ENCODE results near the gene USP47. TPM values are rescaled to one million over a fixed set of nuclear protein-coding genes. Genes with fewer than 3 reads are reported as not detected.

The USP47 gene
- total RNA-seq, 1 donor from 2014 or later = 23.7 TPM

GRCh38 chr11:11978098-11978637, 136.4 kb downstream of the USP47 start:
- ATAC-seq = no peak
- DNase-seq (ENCODE audit: low spot score) = no peak

- DNase-seq (ENCODE audit: low spot score) (no peak), ATAC-seq (no peak)
Observed at GRCh38 chr11:11978792-11979487, 137.2 kb downstream of the USP47 start.

- DNase-seq (ENCODE audit: low spot score) (no peak), ATAC-seq (no peak)
Observed at GRCh38 chr11:11979488-11980117, 137.8 kb downstream of the USP47 start.

- ATAC-seq (no peak), DNase-seq (ENCODE audit: low spot score) (no peak)
Observed at GRCh38 chr11:11980200-11980599, 138.4 kb downstream of the USP47 start.

- DNase-seq (ENCODE audit: low spot score) (no peak), ATAC-seq (no peak)
Observed at GRCh38 chr11:11980841-11981308, 139.1 kb downstream of the USP47 start.

GRCh38 chr11:11981364-11981763, 139.6 kb downstream of the USP47 start:
- ATAC-seq = no peak
- DNase-seq (ENCODE audit: low spot score) = no peak

- DNase-seq (ENCODE audit: low spot score) = no peak
- no peak for ATAC-seq
Observed at GRCh38 chr11:11981840-11982239, 140.1 kb downstream of the USP47 start.

- ATAC-seq = no peak
- DNase-seq (ENCODE audit: low spot score) = no peak
Observed at GRCh38 chr11:11982461-11982860, 140.7 kb downstream of the USP47 start.

GRCh38 chr11:11982975-11983374, 141.2 kb downstream of the USP47 start:
- no peak for ATAC-seq
- DNase-seq (ENCODE audit: low spot score) = no peak

- DNase-seq (ENCODE audit: low spot score) = no peak
Observed at GRCh38 chr11:11983427-11983826, 141.7 kb downstream of the USP47 start.

GRCh38 chr11:11984563-11984962, 142.8 kb downstream of the USP47 start:
- DNase-seq (ENCODE audit: low spot score) (no peak), ATAC-seq (no peak)

More at GRCh38 chr11:11983427-11983826, 141.7 kb downstream of the USP47 start:
- no peak for ATAC-seq

GRCh38 chr11:11985016-11985715, 143.4 kb downstream of the USP47 start:
- no peak for DNase-seq (ENCODE audit: low spot score)
- ATAC-seq = no peak

GRCh38 chr11:11985954-11986949, 144.5 kb downstream of the USP47 start:
- DNase-seq (ENCODE audit: low spot score) = no peak

GRCh38 chr11:11987503-11988022, 145.8 kb downstream of the USP47 start:
- no peak for ATAC-seq
- no peak for DNase-seq (ENCODE audit: low spot score)

More at GRCh38 chr11:11985954-11986949, 144.5 kb downstream of the USP47 start:
- ATAC-seq = no peak

GRCh38 chr11:11988099-11988651, 146.4 kb downstream of the USP47 start:
- no peak for DNase-seq (ENCODE audit: low spot score)
- ATAC-seq = no peak

GRCh38 chr11:11988681-11989261, 147.0 kb downstream of the USP47 start:
- ATAC-seq = no peak
- DNase-seq (ENCODE audit: low spot score) = no peak

- ATAC-seq (no peak), DNase-seq (ENCODE audit: low spot score) (no peak)
Observed at GRCh38 chr11:11989774-11990744, 148.3 kb downstream of the USP47 start.

All from left lobe of liver (tissue), 2 donors.